NCI-H1417 (cell line): ENCODE results near the gene KLF6.

Source experiments
- DNase-seq, 3 experiments: peaks; one replicate each; lab custom pipeline; 2025; lab: John Stamatoyannopoulos, UW

Gene KLF6

DNA sequence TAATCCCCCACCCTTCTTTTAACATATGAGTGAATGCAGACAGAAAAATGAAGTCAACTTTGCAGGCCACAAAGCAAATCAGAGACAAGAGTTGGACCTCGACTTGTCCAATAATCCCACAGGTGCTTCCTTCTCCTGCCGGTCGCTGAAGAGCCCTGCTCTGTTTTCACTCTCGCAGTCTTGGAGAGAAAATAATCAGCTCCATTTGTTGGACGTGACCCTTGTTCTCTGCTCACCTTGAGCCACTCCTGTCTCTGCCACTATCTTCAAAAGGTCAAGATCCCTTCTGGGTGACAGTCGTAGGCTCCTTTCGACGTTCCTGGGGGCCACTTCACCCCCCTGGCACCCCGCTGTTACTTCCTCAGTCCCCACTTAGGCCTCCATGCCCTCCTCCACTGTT, 2.8 kb upstream of the KLF6 start:
- no peak for DNase-seq

GRCh38 chr10:3787016-3787400, 2.0 kb upstream of the KLF6 start:
- DNase-seq, result no peak

GRCh38 chr10:3786295-3787015, 1.4 kb upstream of the KLF6 start:
- peak in 1 of 3 experiments; percentile 10 for DNase-seq

GRCh38 chr10:3785851-3786271, 852 bp upstream of the KLF6 start:
- peak in 1 of 3 experiments; percentile 59 for DNase-seq

GRCh38 chr10:3785251-3785850, 342 bp upstream of the KLF6 start:
- peak; percentile 93 to 97 (median 96) for DNase-seq

- DNase-seq, result peak; percentile 79 to 94 (median 79)
These were observed 1.2 kb downstream of the KLF6 start for GRCh38 chr10:3783682-3784432.

- DNase-seq, result peak; percentile 40 to 82 (median 60)
These were observed 1.7 kb downstream of the KLF6 start for GRCh38 chr10:3783316-3783681.

DNA sequence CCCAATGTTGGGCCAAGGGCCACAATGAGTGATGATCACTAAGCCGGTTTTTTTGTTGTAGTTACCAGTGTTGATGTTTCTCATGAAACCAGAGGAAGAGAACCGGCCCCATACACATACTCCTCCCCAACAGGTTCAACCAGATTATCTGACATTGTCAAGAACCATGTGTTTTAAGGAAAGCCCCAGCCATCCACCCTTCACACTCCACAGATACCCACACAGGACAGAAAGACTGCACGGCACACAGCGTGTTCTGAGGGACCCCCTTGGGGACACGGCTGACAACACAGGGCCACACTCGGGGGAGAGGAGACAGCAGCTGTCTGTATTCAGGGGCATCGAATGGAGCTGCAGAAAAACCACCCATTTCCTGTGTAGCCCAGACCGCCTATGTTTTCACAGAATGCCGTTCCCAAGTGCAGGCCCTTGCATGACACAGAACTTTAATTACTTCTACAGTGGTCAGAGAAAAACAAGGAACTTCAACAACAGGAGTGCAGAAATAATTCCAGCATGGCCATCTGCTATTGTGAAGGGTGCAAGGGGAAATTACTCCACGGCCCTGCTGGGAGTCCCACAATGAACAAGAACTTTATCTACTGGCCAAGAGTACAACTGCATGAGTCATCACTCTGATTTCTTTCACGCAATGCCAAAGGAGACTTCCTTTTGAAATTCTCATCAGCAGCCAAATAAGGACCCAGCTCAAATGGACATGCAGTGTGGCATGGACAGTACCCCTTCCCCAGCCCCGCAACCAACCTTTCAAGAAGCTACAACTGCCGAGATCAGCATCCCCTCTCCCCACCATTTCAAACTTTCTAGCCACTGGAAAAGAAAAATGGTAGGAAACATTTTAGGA, 2.3 kb downstream of the KLF6 start:
- DNase-seq, result peak in 2 of 3 experiments; percentile 17 to 54

GRCh38 chr10:3782146-3782450, 2.9 kb downstream of the KLF6 start:
- no peak for DNase-seq

- no peak for DNase-seq
These were observed 3.4 kb downstream of the KLF6 start for GRCh38 chr10:3781468-3782145.

GRCh38 chr10:3780771-3781467, 4.1 kb downstream of the KLF6 start:
- no peak for DNase-seq

- DNase-seq, result no peak
These were observed 4.8 kb downstream of the KLF6 start for GRCh38 chr10:3780021-3780770.

- DNase-seq, result no peak
These were observed 5.8 kb downstream of the KLF6 start for GRCh38 chr10:3779158-3779741.

- DNase-seq, result no peak
These were observed 6.3 kb downstream of the KLF6 start for GRCh38 chr10:3778692-3779157.

DNA sequence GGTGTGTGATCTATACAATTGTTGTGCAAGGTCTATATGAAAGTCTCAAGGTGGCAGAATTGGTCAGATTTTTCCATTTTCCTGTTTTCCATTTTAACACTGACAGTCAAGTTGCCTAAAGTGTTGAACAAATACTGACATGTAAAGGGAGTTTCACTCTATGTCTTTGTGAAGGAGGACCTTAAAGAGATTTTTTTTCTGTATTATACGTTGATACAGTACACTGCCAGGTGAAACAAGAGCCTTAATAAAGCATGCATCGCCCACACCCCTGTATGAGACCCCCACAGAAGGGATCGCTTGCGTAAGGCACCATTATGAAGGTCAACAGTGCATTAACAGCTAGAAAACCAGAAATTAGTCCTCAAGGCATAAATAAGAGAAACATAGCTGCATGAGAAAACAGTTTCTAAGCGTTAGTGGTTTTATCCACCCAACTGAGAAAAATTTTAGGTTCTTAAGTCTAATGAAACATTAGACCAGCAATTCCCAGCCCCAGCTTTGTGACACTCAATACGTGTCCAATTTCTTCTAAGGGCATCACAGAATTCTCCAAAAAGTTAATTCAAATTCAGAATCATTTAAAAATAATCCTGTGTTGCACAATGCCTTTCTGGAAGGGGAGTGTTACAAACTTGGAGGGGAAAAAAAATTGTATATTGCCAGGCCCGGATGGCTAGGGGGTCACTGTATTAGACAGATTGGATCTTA, 6.9 kb downstream of the KLF6 start:
- no peak for DNase-seq

DNA sequence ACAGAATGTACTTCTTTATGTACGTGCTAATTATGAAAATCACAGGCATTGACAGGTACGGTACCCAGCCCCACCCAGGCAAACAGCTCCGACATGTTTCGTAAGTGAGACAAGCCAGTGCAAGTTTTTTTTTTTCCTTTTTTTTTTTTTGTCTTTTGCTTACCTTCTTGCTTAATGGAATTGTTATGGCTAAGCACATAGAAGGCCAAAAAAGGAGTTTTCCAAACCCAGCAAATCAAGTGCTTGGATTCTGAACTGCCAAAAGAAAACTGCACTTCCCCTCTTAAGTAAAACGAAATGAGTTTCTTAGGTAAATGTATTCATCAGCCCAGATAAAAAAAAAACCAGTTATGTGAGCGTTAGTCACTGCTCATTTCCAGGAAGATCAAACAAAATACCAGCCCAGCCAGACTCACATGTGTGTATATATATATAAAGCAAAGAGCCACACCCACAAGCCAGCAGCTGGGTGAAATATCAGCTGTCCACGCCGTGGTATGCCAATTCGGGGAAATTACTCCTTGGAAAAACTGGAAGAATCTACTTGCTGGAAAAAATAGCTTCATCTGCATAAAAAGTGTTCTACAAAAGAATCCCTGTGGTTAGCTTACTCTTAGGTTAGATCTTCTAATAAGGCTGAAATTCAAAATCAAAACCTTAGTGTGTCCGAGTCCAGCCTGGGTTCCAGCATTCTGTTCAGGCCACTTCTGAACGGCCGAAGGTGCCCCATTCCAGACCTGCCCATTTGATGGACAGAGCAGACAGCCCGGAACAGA, 8.0 kb downstream of the KLF6 start:
- DNase-seq, result peak in 2 of 3 experiments; percentile 1 to 36

GRCh38 chr10:3775696-3776551, 9.1 kb downstream of the KLF6 start:
- peak in 2 of 3 experiments; percentile 4 to 23 for DNase-seq
